ENCODE measurements around the gene CCDC77. TPM values are rescaled to one million over a fixed set of nuclear protein-coding genes. Genes with fewer than 3 reads are reported as not detected.
A peak's percentile ranks its signal among the peaks of the same experiment; 100 is the strongest.

Gene CCDC77
- total RNA-seq (12.9 and 13.5 TPM in 2 replicates), polyA plus RNA-seq (2.6 and 4.1 TPM in 2 replicates), polyA minus RNA-seq (5.8 and 8.7 TPM in 2 replicates), Bru-seq, nascent RNA (percentile 54 among the genes with signal in this experiment), BruChase-seq, experiment 1, labeled RNA remaining after a 6-hour chase (percentile 56 among the genes with signal in this experiment), BruChase-seq, experiment 2, labeled RNA remaining after a 2-hour chase (percentile 53 among the genes with signal in this experiment)
- polyA plus RNA-seq (2011; cell fraction: cytosol; rRNA removed): 6.0 and 6.9 TPM in 2 replicates
- 11.8 and 18.8 TPM in 2 replicates for polyA plus RNA-seq (2011; cell fraction: nucleus; rRNA removed)
- 9.6 and 11.6 TPM in 2 replicates for polyA plus RNA-seq (2012)
- polyA minus RNA-seq (2011; cell fraction: cytosol; rRNA and poly(A)+ RNA removed): 13.2 TPM
- polyA minus RNA-seq (2011; cell fraction: nucleus; rRNA and poly(A)+ RNA removed): 6.6 and 9.1 TPM in 2 replicates
- long read RNA-seq, transcript CCDC77-202 (12 exons, 2,253 nt): major isoform, 11 of 35 reads
- long read RNA-seq, transcript CCDC77-201 (13 exons, 2,371 nt): minor isoform, 10 of 35 reads
- long read RNA-seq, partial matches to known transcripts: 4 of 35 reads
- long read RNA-seq, other reads (novel, unspliced or antisense): 10 of 35 reads

GRCh38 chr12:401235-402028, at the start of gene CCDC77:
TSS of gene CCDC77 (plus strand) at chr12:401644. CDS start at chr12:409384, 7,740 bp downstream.
- TSS peak; percentile 56 for BruUV-seq (replicated peaks)
- TF ChIP-seq EZH2 (IDR thresholded peaks at IDR 0.05; ENCODE audit: borderline replicate concordance, low read depth, low read length, severe bottlenecking) (no peak), GATA2 (IDR thresholded peaks at IDR 0.05; ENCODE audit: insufficient read depth, insufficient read length, low read depth, low read length) (no peak), MYC (IDR thresholded peaks at IDR 0.05; ENCODE audit: low read depth, low read length) (no peak), POLR2A (IDR thresholded peaks at IDR 0.05; ENCODE audit: low read depth, low read length) (peak; percentile 27), CTCF (IDR thresholded peaks at IDR 0.05; ENCODE audit: extremely low read depth in 1 of 2, insufficient read depth in 1 of 2, low read depth in 1 of 2, low read length in 2 of 2) (peak in 1 of 2 donors; percentile 15), FOS (IDR thresholded peaks at IDR 0.05; ENCODE audit: borderline replicate concordance, insufficient read depth, low read length) (no peak), POLR2AphosphoS5 (IDR thresholded peaks at IDR 0.05; ENCODE audit: insufficient read depth, low read depth, low read length) (peak; percentile 39), JUN (IDR thresholded peaks at IDR 0.05; ENCODE audit: borderline replicate concordance, insufficient read depth, insufficient read length, low read depth) (no peak), MAX (IDR thresholded peaks at IDR 0.05; ENCODE audit: insufficient read depth, insufficient read length) (no peak)
- FAIRE-seq: peak; percentile 92
- peak within 1 kb of the TSS; percentile 98 for H3K4me2 ChIP-seq (ENCODE audit: insufficient read depth, low read length)
- H3K9ac ChIP-seq (replicated peaks; ENCODE audit: extremely low read depth, insufficient read depth, low read length): peak within 1 kb of the TSS; percentile 57
- no peaks in the 10 kb centered on the region for H3K9me3 ChIP-seq (replicated peaks; ENCODE audit: control insufficient read depth, insufficient read depth, low read length)
- peaks cover 10% of the 10 kb centered on the region for H3K79me2 ChIP-seq (ENCODE audit: control insufficient read depth, insufficient read depth, low read length)
- peak within 1 kb of the TSS; percentile 88 to 94 (median 88) for H3K4me3 ChIP-seq (replicated peaks in 1 of 3; ENCODE audit: insufficient read depth in 1 of 3, low read depth in 1 of 3, low read length in 3 of 3)
- dilution Hi-C loops (cut with MboI; ENCODE audit: extremely low pct_ligation_motif_present, low sequenced_read_pairs): no loop called here
- H3K36me3 ChIP-seq (ENCODE audit: control insufficient read depth in 2 of 2, extremely low read depth in 1 of 2, insufficient read depth in 2 of 2, low read length in 2 of 2): no peaks in the 10 kb centered on the region
- intact Hi-C loops (cut with micrococcal nuclease): loop anchor here (1.0 kb wide), 1 partner anchor 13 kb away; no protein-coding TSS in a partner anchor
- no peaks in the 10 kb centered on the region for H3K9me1 ChIP-seq (replicated peaks; ENCODE audit: control insufficient read depth, extremely low read depth, insufficient read depth, low read length)
- peaks cover 8% of the 10 kb centered on the region for H3K4me1 ChIP-seq (ENCODE audit: control insufficient read depth, extremely low read depth, insufficient read depth, low read length)
- POLR2A ChIA-PET: no interaction called here
- no peaks in the 10 kb centered on the region for H4K20me1 ChIP-seq (replicated peaks; ENCODE audit: control insufficient read depth, extremely low read depth, insufficient read depth, low read length)
- peak within 1 kb of the TSS; percentile 28 for H3K27ac ChIP-seq (ENCODE audit: insufficient read depth, low read depth, low read length)
- H2AFZ ChIP-seq (ENCODE audit: low read depth, low read length): peak within 1 kb of the TSS; percentile 96
- CTCF ChIA-PET: interaction anchor here (0.7 to 1.9 kb wide), 14 partner anchors 8 to 146 kb away, joined by 3 to 6 read pairs (median 3); partner anchors contain the start of gene KDM5A
- H3K27me3 ChIP-seq (ENCODE audit: control insufficient read depth in 2 of 2, insufficient read depth in 2 of 2, low read length in 2 of 2): no peaks in the 10 kb centered on the region
- DNase-seq (ENCODE audit: low read depth, low spot score): peak; percentile 96
